HuH-7.5 (cell line): ENCODE measurements around the gene FBXO3.
A peak's percentile ranks its signal among the peaks of the same experiment; 100 is the strongest.

ENCODE experiments used
- DNase-seq: peaks from one replicate; pipeline ENCODE4 v3.0.0; 2011; ENCODE audit warnings: low spot score

The FBXO3 gene

DNA sequence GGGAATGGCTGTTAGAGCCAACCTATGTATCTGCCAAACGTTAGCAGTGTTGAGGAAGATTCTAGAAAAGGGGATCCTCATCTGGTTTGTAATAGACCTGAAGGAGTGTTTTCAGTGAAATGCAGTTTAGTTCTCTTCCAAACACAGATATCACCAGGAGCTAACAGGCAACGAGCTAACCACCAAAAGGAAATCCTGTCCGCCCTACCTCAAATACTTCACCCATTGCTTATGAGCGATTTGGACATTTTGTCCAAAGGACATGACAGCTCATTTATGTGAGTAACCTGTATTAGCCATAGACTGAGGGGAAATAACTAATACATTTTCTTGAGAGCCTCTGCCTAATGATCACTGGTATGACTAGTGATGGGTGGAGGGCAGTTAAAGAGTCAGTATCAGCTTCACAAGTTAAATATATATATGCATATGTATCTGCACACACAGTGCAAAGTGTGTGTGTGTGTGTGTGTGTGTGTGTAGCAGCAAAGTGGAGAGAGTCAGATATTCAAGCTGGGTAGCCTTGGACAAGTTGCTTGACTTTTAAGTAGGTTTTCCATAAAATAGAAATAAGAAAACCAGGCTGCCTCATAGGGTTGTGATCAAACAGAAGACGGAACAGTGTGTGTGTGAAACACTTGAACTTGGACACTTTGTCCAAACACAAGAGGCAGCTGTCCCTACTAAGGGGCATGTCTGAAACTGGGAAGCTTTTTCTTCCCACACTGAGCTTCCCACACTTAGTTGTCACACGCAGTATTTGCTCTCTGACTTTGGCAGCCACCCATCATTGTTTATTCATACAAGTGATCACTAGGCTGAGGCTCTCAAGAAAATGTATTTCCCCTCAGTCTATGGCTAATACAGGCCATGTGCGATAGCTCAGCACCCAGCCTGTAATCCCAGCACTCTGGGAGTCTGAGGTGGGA is 72.8 kb downstream of the FBXO3 start:
- no peak for DNase-seq

DNA sequence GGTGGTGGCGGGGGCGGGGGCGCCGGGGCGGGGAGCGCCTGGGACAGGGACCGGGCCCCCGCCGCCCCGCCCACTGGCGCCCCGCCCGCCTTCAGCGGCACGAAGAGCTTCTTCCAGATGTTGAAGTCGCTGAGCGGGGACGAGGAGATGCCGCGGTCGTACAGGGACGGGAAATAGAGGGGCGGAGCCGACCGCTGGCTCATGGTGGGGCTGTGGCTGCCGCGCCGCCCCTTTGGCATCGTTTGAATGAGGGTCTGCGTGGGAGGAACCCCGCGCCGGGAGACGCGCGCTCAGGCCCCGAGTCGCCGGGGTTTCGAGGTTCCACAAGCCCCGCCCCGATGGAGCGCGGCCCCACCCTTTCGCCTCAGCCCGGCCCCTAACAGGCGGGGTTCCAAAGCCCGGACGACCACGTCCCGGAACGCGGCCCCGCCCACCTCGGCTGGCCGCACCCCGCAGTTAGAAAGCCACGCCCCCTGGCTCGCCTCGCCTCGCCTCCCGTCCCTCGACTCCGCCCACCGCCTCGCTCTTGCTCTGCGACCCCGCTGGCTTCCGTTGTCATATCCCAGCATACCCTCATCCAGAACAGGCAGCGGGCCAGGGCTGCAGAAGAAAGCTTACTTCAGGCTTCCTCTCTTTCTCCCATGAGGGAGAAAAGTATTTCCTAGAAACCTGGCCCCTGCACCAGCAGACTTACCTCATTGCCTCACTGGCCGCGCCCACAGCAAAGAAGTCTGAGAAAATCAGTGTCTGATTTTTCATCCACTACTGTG is 73.6 kb downstream of the FBXO3 start, which contains the start of gene C11orf91:
Gene C11orf91 (minus strand): TSS at position 325 of the 770 bp plus-strand sequence. CDS start 86 bp downstream, at position 239.
- peak; percentile 66 for DNase-seq

DNA sequence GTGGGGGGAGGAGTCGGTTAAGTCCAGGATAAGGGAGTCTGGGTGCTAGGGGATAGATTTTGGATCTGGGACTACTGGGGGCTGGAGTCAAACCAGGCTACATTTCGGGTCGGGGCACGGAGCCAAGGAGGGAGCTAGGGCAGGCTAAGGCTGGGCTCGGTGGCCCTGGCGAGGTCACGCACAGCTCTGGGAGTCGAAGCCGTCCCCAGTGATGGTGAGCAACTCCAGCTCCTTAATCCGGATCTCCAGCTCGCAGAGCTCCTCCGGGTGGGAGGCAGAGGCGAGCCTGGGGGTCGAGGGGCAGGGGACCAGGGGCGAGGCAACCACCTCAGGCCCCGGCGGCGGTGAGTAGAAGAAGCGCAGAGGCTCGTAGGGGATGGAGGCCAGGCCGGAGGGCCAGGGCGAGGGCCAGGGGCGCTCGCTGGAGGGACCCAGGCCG is 74.2 kb downstream of the FBXO3 start:
- DNase-seq = no peak

DNA sequence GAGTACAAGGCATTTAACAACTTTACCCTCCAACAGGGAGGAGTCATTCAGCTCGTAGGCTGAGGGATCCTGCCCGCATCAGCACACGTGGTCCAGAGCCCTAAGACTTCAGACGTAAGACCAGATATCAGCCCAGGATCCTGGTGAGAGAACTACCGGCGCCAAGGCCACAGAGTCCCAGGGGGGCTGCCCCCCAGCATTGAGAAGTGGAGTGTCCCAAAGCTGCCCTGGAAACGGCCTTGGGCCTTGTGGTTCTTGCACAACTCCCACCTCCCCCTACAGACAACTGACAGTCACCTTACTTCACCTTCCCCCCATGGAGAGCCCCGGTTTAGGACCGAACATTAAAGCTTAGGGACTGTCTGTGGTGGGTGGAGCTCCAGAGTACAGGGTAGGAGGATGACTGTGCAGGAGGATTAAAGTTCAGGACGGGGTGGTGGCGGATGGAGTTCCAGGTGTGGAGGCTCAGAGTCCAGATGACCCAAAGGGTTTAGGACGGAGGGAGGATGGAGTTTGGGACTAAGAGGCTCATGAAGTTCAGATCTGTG is 74.7 kb downstream of the FBXO3 start:
- DNase-seq = no peak

DNA sequence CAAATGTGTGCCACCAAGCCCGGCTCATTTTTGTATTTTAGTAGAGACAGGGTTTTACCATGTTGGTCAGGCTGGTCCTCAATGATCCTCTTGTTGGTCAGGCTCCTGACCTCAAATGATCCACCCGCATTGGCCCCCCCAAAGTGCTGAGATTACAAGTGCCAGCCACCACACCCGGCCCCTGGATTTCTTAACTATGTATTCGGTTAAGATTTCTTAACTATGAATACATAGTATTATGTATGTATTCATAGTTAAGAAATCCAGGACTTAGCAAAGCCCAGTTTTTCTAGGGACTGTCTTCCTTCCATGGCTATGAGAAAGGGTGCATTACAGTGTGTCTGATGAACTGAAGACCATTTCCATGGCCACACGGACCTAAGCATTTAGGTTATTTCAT is 75.4 kb downstream of the FBXO3 start:
- DNase-seq = no peak

DNA sequence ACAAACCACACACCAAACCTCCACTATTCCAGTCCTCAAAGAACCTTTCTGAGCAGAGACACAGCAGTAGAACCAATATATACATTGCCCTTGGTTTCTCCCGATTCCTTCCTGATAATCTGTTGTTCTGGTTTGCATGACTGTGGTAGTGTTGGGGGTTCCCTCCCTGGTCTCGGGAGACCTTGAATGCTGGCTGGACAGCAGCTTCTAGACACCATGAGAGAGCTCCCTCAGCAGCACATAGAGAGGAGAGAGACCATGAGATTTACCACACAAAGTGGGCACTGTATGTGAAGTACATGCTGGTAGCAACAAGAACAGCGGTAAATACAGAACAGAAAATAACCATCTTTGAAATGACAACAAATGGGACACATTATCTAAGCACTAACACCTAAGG is 76.3 kb downstream of the FBXO3 start:
- no peak for DNase-seq

DNA sequence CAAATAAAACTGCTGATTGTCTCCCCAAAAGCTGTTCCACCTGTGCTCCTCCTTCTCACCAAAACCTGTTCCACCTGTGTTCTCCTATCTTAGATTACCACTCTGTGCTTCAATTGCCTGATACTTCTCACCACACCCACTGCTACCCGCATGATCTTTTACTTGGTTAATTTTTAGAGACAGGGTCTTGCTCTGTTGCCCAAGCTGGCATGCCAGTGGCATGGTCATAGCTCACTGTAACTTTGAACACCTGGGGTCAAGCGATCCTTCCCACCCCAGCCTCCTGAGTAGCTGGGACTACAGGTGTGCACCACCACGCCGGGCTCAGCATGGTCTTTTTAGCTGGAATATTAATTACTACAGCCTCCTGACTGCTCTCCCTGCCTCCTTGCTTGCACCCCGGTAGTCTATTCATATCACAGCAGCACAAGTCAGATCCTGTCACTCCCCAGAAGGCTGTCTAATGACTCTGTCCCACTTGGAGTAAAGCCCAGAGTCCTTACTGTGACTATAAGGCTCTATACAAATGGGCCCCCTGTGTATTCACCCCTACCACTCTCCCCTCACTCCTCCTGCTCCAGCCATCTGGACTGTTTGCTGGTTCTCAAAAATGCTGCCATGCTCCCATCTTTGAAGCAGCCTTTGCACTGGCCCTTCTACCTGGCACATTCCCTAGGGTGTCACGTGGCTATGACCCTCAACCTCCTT is 77.2 kb downstream of the FBXO3 start:
- no peak for DNase-seq

DNA sequence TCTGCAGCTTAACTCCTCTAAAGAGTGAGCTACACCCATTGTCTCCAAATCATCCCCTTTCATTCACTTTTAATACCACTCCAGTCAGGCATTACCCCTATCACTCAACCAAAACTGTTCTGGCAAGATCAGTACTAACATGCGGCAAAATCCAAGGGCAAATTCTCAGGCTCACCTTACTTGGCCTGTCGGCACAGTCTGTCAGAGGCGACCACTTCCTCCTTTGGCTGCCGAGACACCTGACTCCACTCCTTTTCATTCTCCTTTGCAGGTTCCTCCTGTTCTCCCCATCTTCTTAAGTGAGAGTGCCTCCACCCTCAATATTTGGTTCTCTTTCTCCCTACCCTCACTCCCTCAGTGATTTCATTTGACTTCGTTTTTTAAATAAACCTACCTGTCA is 77.9 kb downstream of the FBXO3 start:
- no peak for DNase-seq

DNA sequence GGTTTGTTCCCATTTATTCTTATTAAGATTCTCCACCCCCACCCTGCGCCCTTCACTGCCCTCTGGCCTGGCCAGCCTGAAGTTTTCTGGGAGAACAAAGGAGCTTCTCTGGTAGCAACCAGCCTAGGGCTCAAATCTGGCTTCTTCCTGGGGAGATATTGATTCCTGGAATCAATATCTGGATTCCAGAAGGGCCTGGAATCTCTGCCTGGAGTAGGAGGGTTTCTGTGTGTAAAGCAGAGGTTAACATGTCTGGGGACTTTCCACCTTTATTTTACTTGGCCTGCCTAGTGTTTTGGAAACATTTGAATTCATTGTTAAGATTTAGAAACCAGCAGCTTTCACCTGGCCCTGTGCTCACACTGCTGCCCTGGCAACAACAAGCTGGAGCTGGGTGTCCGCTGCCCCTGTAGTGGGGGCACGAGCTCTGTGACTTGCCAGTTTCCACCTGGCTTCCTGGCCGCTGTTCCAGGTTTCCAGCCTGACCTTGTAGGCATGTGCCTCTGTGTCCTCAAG is 79.2 kb downstream of the FBXO3 start:
- no peak for DNase-seq

DNA sequence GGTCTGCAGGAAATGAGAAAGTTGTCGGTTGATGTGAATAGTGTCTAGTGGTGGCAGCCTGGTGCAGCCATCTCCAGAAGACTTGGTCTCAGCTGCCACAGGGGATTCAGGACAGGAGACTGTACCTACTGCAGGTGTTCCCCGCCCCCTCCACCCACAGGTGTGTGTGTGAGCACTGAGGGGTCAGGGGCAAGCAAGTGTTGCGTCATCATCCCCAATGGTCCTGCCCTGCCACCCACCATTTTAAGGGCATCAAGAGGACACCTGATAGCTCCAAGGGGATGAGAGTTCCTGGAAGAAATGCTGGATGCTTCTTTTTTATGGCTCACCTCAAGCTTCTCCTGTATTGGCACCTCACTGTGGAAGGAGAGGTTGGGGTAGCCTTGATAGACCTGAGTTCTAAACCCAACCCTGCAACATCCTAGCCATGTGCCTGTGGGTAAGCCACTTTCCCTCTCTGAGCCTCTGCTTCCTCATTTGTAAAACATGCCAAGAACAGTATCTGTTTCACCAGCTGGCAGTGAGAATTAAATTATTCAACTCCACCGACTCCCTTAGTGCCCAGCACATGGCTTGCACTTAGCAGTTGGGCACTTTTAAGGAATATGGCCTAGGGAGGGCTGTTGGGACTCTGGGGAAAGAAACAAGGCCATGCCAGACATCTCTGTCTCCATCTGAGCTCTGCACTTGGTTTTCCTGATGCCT is 79.8 kb downstream of the FBXO3 start:
- no peak for DNase-seq

DNA sequence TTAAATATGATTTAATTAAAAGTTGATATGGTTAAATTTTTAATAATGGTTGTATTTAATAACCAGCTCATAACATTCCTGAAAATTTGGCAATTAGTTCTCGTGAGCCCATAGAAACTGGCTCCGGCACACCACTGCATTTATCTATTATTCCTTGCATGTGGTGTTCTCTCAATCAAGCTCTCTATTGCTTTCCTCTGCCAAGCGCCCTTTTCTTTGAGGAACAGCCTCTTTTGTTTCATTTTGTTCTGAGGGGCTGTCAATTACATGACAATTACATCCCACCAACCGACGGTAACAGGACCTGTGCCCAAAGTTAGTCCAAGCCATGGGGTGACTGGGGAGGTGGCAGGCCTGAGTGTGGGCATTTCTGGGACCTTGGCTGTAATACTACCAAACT is 81.8 kb downstream of the FBXO3 start:
- DNase-seq = no peak

DNA sequence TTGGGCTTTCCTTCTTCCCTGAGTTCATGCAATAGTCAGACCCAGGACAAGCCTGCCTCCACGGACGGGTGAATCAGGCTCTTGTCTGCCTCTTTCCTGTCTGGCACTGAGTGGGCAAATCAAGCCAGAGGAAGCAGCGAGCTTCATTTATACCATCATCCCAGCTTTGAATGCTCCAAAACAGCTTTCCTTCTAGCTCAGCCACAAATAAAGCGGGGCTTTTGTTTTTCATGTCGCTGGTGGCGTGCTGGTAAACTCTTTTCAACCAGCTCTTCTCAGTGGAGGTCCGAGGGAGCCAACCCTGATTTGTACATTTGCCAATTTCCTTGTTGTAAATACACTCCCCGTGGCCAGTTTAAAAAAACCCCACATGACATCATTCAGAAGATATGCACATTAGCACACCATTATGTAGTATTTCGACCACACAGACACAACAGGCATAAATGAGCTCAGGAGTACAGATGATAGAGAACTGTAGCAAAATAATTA is 82.3 kb downstream of the FBXO3 start:
- DNase-seq = peak; percentile 33

DNA sequence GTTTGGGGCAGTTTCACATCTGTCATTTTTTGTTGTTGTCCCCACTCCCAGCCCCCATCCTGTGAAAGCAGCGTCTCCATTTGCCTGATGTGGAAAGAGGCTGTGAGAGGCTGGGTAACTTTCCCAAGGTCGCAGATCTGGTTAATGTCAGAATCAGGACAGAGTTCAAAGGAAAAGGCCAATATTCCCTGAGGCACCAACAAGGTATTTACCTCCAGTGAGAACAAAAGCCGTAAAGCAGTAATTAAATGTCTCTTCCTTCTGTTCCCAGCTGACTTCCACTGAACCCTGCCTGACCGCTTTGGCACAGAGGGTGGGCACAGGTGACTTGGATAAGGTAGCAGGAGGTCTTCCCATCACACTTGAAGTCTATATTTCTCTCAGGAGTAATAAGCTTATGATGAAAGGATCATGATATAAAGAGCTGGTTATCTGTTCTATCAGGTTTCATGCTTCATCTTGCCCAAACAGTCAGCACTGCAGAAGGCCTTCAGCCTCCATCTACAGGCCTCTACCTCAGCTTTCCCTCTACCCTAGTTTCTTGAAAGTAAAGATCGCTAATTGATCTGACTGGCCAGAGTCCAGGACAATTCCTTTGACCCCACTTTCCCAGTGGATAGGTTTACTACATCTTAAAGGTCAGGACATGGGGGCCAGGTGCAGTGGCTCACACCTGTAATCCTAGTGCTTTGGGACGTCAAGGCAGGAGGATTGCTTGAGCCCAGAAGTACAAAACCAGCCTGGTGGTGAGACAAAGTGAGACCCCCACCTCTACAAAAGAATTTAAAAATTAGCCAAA is 83.1 kb downstream of the FBXO3 start:
- no peak for DNase-seq
